22Rv1 (cell line): ENCODE data around the gene CEP131.

ENCODE experiments used
- H3K27ac ChIP-seq: fragments of 450-650 bp; 2 replicates; pipeline ENCODE4 v1.5.1; 2017
- CTCF ChIP-seq: fragments of 450-650 bp; IDR thresholded peaks from 2 replicates; pipeline ENCODE4 v1.5.1; 2017; ENCODE audit warnings: mild to moderate bottlenecking
- ZFX ChIP-seq: fragments of 450-650 bp; IDR thresholded peaks from 2 replicates; pipeline ENCODE4 v1.6.1; 2017; ENCODE audit warnings: antibody characterized with exemption, borderline replicate concordance

Gene CEP131

GRCh38 chr17:81173762-81174155, 49.0 kb downstream of the CEP131 start:
- no peak overlapping the region for H3K27ac ChIP-seq
- TF ChIP-seq CTCF (no peak), ZFX (no peak)

- no peak for TF ChIP-seq CTCF
- no peak for TF ChIP-seq ZFX
- H3K27ac ChIP-seq = no peak overlapping the region
Measured at GRCh38 chr17:81173052-81173761, 49.6 kb downstream of the CEP131 start.

- TF ChIP-seq ZFX (no peak), CTCF (no peak)
- no peak overlapping the region for H3K27ac ChIP-seq
Measured at GRCh38 chr17:81171941-81172340, 50.8 kb downstream of the CEP131 start.

- TF ChIP-seq CTCF = no peak
- TF ChIP-seq ZFX = no peak
- H3K27ac ChIP-seq = no peak overlapping the region
Measured at GRCh38 chr17:81170727-81171494, 51.9 kb downstream of the CEP131 start.

- TF ChIP-seq ZFX (no peak), CTCF (no peak)
- H3K27ac ChIP-seq = no peak overlapping the region
Measured at GRCh38 chr17:81169870-81170309, 52.9 kb downstream of the CEP131 start.

GRCh38 chr17:81167638-81168037, 55.1 kb downstream of the CEP131 start:
- H3K27ac ChIP-seq = no peak overlapping the region
- TF ChIP-seq CTCF (no peak), ZFX (no peak)

GRCh38 chr17:81167194-81167524, 55.6 kb downstream of the CEP131 start:
- TF ChIP-seq CTCF = no peak
- no peak for TF ChIP-seq ZFX

More at GRCh38 chr17:81167194-81167524, 55.6 kb downstream of the CEP131 start:
- no peak overlapping the region for H3K27ac ChIP-seq
